Small intestine (tissue), 7 donors: Measurements from ENCODE around the gene POMP. TPM values are rescaled to one million over a fixed set of nuclear protein-coding genes. Genes with fewer than 3 reads are reported as not detected.
"Not testable (repeated sequence)": the region's sequence is repeated elsewhere in the genome, so short reads cannot be mapped to it uniquely, and the experiment has no call there.

ENCODE experiments used
- DNase-seq, 2 donors: peaks; one replicate each; pipeline versions ENCODE4 v3.0.0 to v3.0.0-alpha.2; 2013
- FAIRE-seq: peaks from 2 replicates; lab custom pipeline; 2012; peaks lifted over from hg19 to GRCh38; lab: Jason Lieb, UNC
- H3K27ac ChIP-seq, 3 donors: one replicate each; pipeline ENCODE4 v1.5.1; 2013; ENCODE audit warnings: low read length in 2 of 3, mild to moderate bottlenecking in 2 of 3, control low read depth in 1 of 3, inconsistent platforms in 1 of 3, low read depth in 1 of 3, moderate library complexity in 1 of 3
- H3K27me3 ChIP-seq, 3 donors: one replicate each; pipeline ENCODE4 v1.6.1; 2013; ENCODE audit warnings: low read length in 3 of 3, inconsistent platforms in 1 of 3; ENCODE audit not compliant: control insufficient read depth in 3 of 3, insufficient read depth in 3 of 3
- H3K36me3 ChIP-seq, 3 donors: one replicate each; pipeline ENCODE4 v1.6.1; 2013; ENCODE audit warnings: low read length in 3 of 3, inconsistent platforms in 1 of 3, low read depth in 1 of 3, mild to moderate bottlenecking in 1 of 3, moderate library complexity in 1 of 3; ENCODE audit not compliant: control insufficient read depth in 3 of 3, insufficient read depth in 2 of 3
- H3K4me1 ChIP-seq, 3 donors: one replicate each; pipeline ENCODE4 v1.6.1; 2013; ENCODE audit warnings: low read length in 2 of 3, inconsistent platforms in 1 of 3, low read depth in 1 of 3, mild to moderate bottlenecking in 1 of 3, moderate library complexity in 1 of 3; ENCODE audit not compliant: control insufficient read depth in 3 of 3, insufficient read depth in 2 of 3
- H3K4me3 ChIP-seq, 3 donors: one replicate each; pipeline ENCODE4 v1.5.1; 2013; ENCODE audit warnings: low read length in 3 of 3, control low read depth in 1 of 3, inconsistent platforms in 1 of 3, low read depth in 1 of 3, mild to moderate bottlenecking in 1 of 3, moderate library complexity in 1 of 3
- H3K9me3 ChIP-seq, 2 donors: one replicate each; pipeline ENCODE4 v1.6.1; 2013; ENCODE audit warnings: low read depth in 1 of 2, low read length in 1 of 2; ENCODE audit not compliant: control insufficient read depth in 2 of 2, insufficient read depth in 1 of 2
- WGBS, 3 donors: extraction: QIAGEN DNeasy Blood & Tissue Kit; methylation state at CpG; one replicate each; pipeline ENCODE4 v1.1.7; 2013; 5-methylcytosine and 5-hydroxymethylcytosine counted together
- polyA plus RNA-seq, 4 donors: library from polyadenylated mRNA; stranded (reverse) in 3 of 4; unstranded in 1 of 4; fragments of 200-250 nt in 3 of 4; fragments of 120-200 nt in 1 of 4; gene quantifications; one replicate each; pipeline versions ENCODE4 v1.2.1 to v1.2.3, GENCODE V29; 2013
- donor health status: healthy with polysubstance abuse.
- donor health status: control.
- donor health status: control.
- donor health status: Bipolar disorder and iron deficiency.
- donor health status: healthy.

Gene POMP
- polyA plus RNA-seq, 4 donors, result 91.9 to 121 (median 105) TPM

GRCh38 chr13:28685114-28685513 is 26.2 kb downstream of the POMP start:
- FAIRE-seq, result no peak
- Histone ChIP-seq H3K27me3 (no peaks in the 10 kb centered on the region), H3K36me3 (peaks cover 0 to 2% (median 0%) of the 10 kb centered on the region in 3 donors), H3K4me3 (no peak overlapping the region), H3K9me3 (no peaks in the 10 kb centered on the region), H3K4me1 (no peaks in the 10 kb centered on the region), H3K27ac (no peak overlapping the region)
- 92 to 96% (median 93%) methylated on average over 12 of the region's 12 CpGs for WGBS, 3 donors
- DNase-seq, result no peak

GRCh38 chr13:28685892-28686291 is 27.0 kb downstream of the POMP start:
- Histone ChIP-seq H3K27ac (no peak overlapping the region), H3K4me3 (no peak overlapping the region), H3K4me1 (no peaks in the 10 kb centered on the region), H3K9me3 (no peaks in the 10 kb centered on the region), H3K36me3 (no peaks in the 10 kb centered on the region), H3K27me3 (no peaks in the 10 kb centered on the region)
- WGBS, 3 donors, result 78 to 89% (median 88%) methylated on average over 3 of the region's 3 CpGs
- FAIRE-seq (no peak), DNase-seq (no peak)

GRCh38 chr13:28693605-28694491 is 34.9 kb downstream of the POMP start:
- DNase-seq, result peak; percentile 32 to 86
- H3K36me3 ChIP-seq, FAIRE-seq, H3K27me3 ChIP-seq, H3K4me1 ChIP-seq, H3K9me3 ChIP-seq: not testable (repeated sequence)
- peak overlapping the region in 1 of 3 donors; percentile 57 for H3K27ac ChIP-seq
- WGBS, 3 donors, result 25 to 43% (median 41%) methylated on average over 11 of the region's 11 CpGs
- peak overlapping the region in 1 of 3 donors; percentile 48 for H3K4me3 ChIP-seq

GRCh38 chr13:28697441-28697840 is 38.5 kb downstream of the POMP start:
- peaks cover 6 to 19% (median 8%) of the 10 kb centered on the region in 3 donors for H3K36me3 ChIP-seq
- DNase-seq, result no peak
- H3K9me3 ChIP-seq, result no peaks in the 10 kb centered on the region
- H3K27me3 ChIP-seq, result no peaks in the 10 kb centered on the region
- 75 to 100% (median 96%) methylated on average over 1 of the region's 1 CpG for WGBS, 3 donors
- H3K4me1 ChIP-seq, result peaks cover 0 to 4% (median 0%) of the 10 kb centered on the region in 3 donors
- H3K27ac ChIP-seq, result no peak overlapping the region
- H3K4me3 ChIP-seq, result no peak overlapping the region
- FAIRE-seq, result no peak

- no peak overlapping the region for H3K4me3 ChIP-seq
- H3K9me3 ChIP-seq, result no peaks in the 10 kb centered on the region
- H3K36me3 ChIP-seq, result peaks cover 10 to 21% (median 11%) of the 10 kb centered on the region in 3 donors
- FAIRE-seq (no peak), DNase-seq (peak; percentile 67 to 80)
- no peaks in the 10 kb centered on the region for H3K4me1 ChIP-seq
- H3K27me3 ChIP-seq, result no peaks in the 10 kb centered on the region
- H3K27ac ChIP-seq, result peak overlapping the region in 1 of 3 donors; percentile 11
- WGBS, 3 donors, result 15 to 63% (median 43%) methylated on average over 1 of the region's 1 CpG
These were observed 40.3 kb downstream of the POMP start for GRCh38 chr13:28699246-28699645.

- H3K36me3 ChIP-seq, result peaks cover 10 to 22% (median 11%) of the 10 kb centered on the region in 3 donors
- H3K27ac ChIP-seq, result no peak overlapping the region
- no peak for FAIRE-seq
- no peak overlapping the region for H3K4me3 ChIP-seq
- H3K27me3 ChIP-seq, result no peaks in the 10 kb centered on the region
- peaks cover 0 to 4% (median 3%) of the 10 kb centered on the region in 3 donors for H3K4me1 ChIP-seq
- no peaks in the 10 kb centered on the region for H3K9me3 ChIP-seq
- DNase-seq, result no peak
These were observed 45.4 kb downstream of the POMP start for GRCh38 chr13:28704282-28704681.

- FAIRE-seq (no peak), DNase-seq (no peak)
- Histone ChIP-seq H3K36me3 (peaks cover 10 to 24% (median 15%) of the 10 kb centered on the region in 3 donors), H3K4me1 (peaks cover 4 to 6% (median 5%) of the 10 kb centered on the region in 3 donors), H3K4me3 (no peak overlapping the region), H3K9me3 (no peaks in the 10 kb centered on the region), H3K27ac (no peak overlapping the region), H3K27me3 (no peaks in the 10 kb centered on the region)
These were observed 46.0 kb downstream of the POMP start for GRCh38 chr13:28704919-28705318.

- WGBS, 3 donors, result 63 to 88% (median 83%) methylated on average over 5 of the region's 5 CpGs
- peaks cover 6 to 11% (median 6%) of the 10 kb centered on the region in 3 donors for H3K4me1 ChIP-seq
- FAIRE-seq (no peak), DNase-seq (no peak)
- H3K36me3 ChIP-seq, result peaks cover 6 to 18% (median 16%) of the 10 kb centered on the region in 3 donors
- H3K4me3 ChIP-seq, result no peak overlapping the region
- H3K27ac ChIP-seq, result no peak overlapping the region
- no peaks in the 10 kb centered on the region for H3K27me3 ChIP-seq
- no peaks in the 10 kb centered on the region for H3K9me3 ChIP-seq
These were observed 46.6 kb downstream of the POMP start for GRCh38 chr13:28705461-28706083.
